Skeletal muscle cell (primary cell): ENCODE measurements around the gene CNPY1.

Source experiments
- DNase-seq: peaks from one replicate; pipeline ENCODE4 v3.0.0-alpha.2; 2010; ENCODE audit warnings: low read depth
- H3K4me3 ChIP-seq: 2 replicates; pipeline ENCODE4 v1.5.1; 2011; ENCODE audit warnings: low read depth, mild to moderate bottlenecking, control low read depth, low read length, moderate library complexity

The CNPY1 gene

DNA sequence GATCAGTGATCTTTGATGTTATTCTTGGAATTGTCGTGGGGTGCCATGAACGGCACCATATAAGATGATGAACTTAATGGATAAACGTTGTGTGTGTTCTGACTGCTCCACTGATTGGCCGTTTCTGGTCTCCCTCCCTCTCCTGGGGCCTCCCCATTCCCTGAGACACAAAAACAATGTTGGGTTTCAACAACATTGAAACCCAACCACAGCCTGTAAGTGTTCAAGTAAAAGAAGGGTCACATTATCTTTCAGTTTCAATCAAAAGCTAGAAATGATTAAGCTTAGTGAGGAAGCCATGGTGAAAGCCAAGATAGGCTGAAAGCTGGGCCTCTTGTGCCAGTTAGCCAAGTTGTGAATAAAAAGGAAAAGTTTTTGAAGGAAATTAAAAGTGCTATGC lies 68.9 kb downstream of the CNPY1 start:
- DNase-seq: no peak
- H3K4me3 ChIP-seq: no peak overlapping the region

DNA sequence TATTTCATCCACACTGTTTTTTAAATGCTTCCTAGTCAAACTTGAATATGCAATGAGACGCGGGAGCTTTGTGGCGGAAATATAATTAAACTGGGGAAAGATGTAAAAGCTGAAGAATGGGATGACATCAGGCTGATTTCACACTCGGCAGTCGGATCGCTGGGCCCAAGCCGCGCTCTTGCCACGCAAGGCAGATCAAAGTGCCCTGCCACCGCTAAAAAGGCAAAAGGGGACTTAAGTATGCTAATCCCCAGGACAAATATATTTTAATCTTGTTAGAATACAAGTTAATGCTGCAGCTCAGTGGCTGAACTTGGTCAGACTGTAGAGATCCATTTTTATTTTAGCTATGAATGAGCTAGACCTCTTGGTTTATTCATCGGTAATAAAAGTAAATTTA lies 74.6 kb downstream of the CNPY1 start:
- H3K4me3 ChIP-seq: no peak overlapping the region
- DNase-seq: no peak

DNA sequence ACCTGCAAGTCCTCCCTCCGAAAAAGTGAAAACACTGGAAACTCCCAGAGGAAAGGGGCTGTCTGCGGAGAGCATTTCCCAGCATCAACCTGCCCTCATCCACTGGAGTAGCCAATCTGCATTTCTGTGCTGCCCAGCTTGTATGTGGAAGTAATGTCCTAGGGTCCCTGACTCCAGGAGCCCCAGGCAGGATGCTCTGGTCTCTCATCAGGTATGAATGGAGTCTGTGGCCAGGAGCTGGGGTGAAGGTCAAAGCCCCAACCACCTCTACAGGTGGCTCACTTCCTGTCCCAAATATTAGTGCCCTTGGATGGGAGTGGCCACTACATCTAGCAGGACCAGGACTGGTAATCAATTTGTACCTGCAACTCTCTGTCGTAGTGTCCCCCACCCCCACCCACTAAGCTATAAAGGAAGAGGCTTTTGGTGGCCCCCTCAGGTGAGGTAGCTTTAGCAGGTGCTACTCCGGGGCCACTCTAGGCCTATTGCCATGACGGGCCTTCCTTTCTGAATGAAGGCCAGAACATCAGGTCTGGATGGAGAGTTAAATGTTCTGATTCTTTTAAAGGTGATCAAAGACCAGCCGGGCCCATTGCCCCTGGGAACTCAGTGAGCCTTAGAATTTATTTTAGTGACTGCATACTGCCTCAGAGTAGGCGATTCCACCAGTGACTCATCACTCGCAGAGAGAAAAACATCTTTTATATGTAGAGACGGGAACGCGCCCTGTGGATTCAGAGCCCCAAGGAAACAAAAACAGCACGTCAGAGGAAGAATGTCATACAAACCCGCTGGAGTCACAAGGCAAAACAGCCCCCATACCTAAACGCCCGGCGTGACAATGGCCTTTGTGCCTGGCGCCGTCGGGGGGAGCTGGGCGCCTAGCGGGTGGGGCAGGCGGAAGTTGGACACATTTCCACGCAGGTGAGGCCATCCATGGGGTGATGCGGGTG lies 75.4 kb downstream of the CNPY1 start:
- DNase-seq: no peak
- no peak overlapping the region for H3K4me3 ChIP-seq

DNA sequence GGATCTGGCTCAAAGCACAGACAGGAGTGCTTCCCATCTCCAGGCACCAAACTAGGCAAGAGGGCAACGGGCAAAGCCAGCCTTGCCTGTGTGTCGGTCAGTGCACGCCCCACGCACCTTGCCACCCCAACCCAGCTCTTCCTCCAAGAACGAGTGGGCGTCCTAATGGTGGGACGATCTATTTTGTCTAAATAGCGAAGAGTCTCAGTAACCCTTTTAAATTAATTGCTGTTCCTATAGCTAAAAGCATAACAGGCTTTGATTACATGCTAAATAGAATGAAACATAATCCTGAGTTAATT lies 76.2 kb downstream of the CNPY1 start:
- no peak overlapping the region for H3K4me3 ChIP-seq
- no peak for DNase-seq

DNA sequence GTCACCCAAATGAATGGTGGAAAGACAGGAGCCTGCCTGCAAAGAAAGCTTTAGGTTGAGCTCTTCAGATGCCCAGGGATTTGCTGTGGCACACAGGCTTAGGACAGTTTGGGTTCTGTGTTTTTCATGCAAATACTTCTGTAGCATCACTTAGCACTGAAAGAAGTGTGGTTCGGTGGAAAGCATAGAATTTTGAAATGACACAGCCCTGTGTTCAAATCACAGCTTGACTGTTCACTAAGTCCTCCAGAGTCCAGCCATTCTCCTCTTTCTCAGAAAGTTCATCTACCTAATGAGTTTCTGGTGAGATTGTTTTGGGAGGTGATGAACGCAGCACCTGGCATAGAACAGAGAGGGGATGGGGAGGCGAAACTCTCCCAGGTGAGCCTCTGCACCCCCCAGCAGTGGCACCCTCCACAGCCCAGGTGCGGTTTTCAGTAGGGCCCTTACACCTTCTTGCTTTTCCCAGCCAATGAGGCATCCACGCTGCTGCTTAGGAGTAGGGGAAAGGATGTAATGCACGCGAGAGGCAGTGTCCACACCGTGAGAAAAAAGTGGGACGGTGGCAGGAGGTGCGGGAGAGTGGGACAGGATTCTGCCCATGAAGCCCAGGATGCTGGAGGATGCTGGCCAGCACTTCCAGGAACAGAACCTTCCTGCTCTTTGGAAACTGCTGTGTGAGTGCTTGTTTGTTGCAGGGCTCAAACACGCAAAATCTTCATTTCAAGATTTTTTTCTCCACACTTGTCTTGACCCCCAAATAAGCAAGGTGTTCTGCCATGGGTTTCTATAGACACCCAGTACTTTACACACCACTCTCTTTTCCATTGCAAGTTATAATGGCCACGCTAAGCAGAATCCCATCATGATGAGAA lies 76.8 kb downstream of the CNPY1 start:
- no peak overlapping the region for H3K4me3 ChIP-seq
- no peak for DNase-seq

- DNase-seq: no peak
- no peak overlapping the region for H3K4me3 ChIP-seq
Observed at GRCh38 chr7:155468785-155469148, 77.6 kb downstream of the CNPY1 start.

GRCh38 chr7:155467846-155468784 lies 78.2 kb downstream of the CNPY1 start:
- H3K4me3 ChIP-seq: peak overlapping the region; percentile 15
- no peak for DNase-seq

GRCh38 chr7:155466814-155467733 lies 79.3 kb downstream of the CNPY1 start:
- no peak for DNase-seq
- H3K4me3 ChIP-seq: no peak overlapping the region

DNA sequence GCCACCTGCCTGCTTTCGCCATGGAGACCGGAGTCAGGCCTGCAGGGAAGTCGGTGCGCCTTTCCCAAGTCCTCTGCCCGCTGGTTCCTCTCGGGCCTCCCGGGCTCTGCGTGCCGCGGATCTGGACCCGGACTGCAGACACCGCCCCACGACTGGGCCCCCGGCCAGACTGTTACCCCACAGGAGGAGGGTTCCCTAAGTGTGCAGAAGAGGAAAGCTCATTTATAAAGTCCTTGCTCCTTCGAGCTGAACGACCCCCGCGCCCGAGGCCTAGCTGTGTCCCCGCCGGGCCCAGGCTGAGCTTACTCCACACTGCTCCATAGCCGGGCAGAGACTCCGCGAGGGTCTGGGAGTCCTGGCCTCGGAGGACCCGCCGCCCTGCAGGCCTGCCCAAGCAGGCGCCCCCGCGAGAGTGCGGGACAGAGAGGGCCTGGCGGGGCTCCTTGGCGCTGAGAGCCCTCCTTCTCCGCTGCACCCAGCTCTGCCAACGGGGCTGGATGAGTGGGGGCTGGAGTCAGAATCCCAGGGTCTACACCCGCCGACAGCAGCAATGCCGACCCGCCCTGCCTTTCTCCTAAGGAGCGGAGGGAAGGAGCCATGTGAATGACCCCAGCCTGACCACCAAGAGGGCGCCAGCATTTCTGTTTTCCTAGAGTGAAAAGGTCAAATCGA lies 80.1 kb downstream of the CNPY1 start:
- DNase-seq: no peak
- H3K4me3 ChIP-seq: no peak overlapping the region

DNA sequence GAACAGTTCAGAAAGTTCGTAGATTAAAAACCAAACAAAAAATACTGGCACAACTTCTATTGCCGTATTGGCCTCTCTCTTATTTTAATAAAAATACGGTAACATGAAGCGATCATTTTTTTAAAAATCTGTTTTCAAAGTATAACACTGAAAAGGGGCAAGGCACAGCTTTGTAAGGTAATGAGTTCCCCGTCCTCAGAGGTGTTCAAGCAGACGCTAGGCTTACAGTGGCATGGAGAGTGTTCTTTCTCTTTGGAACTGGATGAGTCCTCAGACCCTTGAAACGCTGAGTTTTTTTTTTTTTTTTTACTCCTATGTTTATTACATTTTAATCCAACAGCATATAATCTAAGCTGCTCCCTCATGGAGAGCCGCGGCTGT lies 80.6 kb downstream of the CNPY1 start:
- no peak overlapping the region for H3K4me3 ChIP-seq
- DNase-seq: no peak

GRCh38 chr7:155464948-155465739 lies 81.2 kb downstream of the CNPY1 start:
- H3K4me3 ChIP-seq: no peak overlapping the region
- DNase-seq: no peak

DNA sequence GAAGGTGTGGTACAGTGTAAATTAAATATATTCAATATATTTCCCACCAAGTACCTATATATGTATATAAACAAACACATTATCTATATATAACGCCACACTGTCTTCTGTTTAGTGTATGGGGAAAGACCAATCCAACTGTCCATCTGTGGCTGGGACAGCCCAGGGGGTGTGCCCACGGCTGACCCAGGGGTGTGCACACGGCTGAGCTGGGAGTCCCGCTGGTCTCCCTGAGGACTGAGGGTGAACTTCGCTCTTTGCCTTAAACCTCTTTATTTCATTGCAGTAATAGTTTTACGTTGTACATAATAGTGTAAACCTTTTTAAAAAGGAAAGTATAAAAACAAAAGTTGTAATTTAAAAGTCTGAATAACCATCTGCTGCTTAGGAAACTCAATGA lies 82.2 kb downstream of the CNPY1 start:
- no peak overlapping the region for H3K4me3 ChIP-seq

GRCh38 chr7:155463114-155463811 lies 83.1 kb downstream of the CNPY1 start:
- DNase-seq: no peak
- no peak overlapping the region for H3K4me3 ChIP-seq

More for the DNA sequence above, 82.2 kb downstream of the CNPY1 start:
- no peak for DNase-seq

DNA sequence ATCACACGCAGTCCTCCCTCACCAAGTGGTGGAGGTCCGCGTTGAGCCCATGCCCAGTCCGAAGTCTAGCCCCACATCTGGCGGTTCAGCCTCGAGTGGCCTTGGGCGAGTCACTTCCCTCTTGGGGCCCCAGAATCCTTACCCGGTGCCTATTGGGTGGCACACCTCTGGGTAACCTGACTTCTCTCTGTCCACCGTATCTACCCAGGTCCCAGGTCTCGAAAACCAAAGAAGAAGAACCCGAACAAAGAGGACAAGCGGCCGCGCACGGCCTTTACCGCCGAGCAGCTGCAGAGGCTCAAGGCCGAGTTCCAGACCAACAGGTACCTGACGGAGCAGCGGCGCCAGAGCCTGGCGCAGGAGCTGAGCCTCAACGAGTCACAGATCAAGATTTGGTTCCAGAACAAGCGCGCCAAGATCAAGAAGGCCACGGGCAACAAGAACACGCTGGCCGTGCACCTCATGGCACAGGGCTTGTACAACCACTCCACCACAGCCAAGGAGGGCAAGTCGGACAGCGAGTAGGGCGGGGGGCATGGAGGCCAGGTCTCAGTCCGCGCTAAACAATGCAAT lies 84.1 kb downstream of the CNPY1 start:
- no peak overlapping the region for H3K4me3 ChIP-seq
- DNase-seq: no peak

DNA sequence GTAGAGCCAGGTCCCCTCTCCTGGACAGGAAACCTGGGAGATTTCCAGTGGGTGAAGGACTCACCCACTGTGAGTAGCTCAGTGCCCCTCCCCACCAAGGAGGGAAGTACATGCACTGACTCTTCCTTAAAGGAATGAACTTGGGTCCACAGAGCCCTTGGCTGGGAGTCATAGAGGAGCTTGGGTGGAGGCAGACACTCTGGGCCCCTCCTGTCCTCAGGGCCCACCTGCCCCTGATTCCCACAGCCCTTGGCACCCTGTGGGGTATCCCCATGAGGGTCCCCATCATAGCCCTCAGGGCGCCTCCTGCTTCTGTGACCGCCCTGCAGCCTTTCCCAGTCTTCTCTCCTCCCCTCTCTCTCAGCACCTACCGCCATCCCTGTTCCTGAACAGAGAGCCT lies 84.7 kb downstream of the CNPY1 start:
- no peak overlapping the region for H3K4me3 ChIP-seq
- no peak for DNase-seq

GRCh38 chr7:155460926-155461613 lies 85.3 kb downstream of the CNPY1 start:
- H3K4me3 ChIP-seq: no peak overlapping the region
- DNase-seq: no peak
